ENCODE measurements around the gene INCENP. TPM values are rescaled to one million over a fixed set of nuclear protein-coding genes. Genes with fewer than 3 reads are reported as not detected.
"Not testable (repeated sequence)": the region's sequence is repeated elsewhere in the genome, so short reads cannot be mapped to it uniquely, and the experiment has no call there.

INCENP gene
- polyA plus RNA-seq = 1 to 10 TPM; 3.6 to 4.3 (median 4.0) TPM

- WGBS, 3 donors = 0% methylated on average over 39 of the region's 39 CpGs
- H3K27ac ChIP-seq (ENCODE audit: low read depth, low read length) = no peak within 1 kb of the TSS
Measured at GRCh38 chr11:62123669-62124185, at the start of gene INCENP. INCENP (plus strand) TSS chr11:62124011; CDS start chr11:62128162, 4,151 bp downstream.

- 90 to 97% (median 95%) methylated on average over 2 of the region's 2 CpGs for WGBS, 3 donors
- H3K27ac ChIP-seq (ENCODE audit: low read depth, low read length) = no peak overlapping the region
Measured at GRCh38 chr11:62075438-62075837, 48.4 kb upstream of the INCENP start.

- no peak overlapping the region for H3K27ac ChIP-seq (ENCODE audit: low read depth, low read length)
- WGBS, 3 donors = 87 to 91% (median 87%) methylated on average over 3 of the region's 3 CpGs
Measured at GRCh38 chr11:62077132-62077531, 46.7 kb upstream of the INCENP start.

DNA sequence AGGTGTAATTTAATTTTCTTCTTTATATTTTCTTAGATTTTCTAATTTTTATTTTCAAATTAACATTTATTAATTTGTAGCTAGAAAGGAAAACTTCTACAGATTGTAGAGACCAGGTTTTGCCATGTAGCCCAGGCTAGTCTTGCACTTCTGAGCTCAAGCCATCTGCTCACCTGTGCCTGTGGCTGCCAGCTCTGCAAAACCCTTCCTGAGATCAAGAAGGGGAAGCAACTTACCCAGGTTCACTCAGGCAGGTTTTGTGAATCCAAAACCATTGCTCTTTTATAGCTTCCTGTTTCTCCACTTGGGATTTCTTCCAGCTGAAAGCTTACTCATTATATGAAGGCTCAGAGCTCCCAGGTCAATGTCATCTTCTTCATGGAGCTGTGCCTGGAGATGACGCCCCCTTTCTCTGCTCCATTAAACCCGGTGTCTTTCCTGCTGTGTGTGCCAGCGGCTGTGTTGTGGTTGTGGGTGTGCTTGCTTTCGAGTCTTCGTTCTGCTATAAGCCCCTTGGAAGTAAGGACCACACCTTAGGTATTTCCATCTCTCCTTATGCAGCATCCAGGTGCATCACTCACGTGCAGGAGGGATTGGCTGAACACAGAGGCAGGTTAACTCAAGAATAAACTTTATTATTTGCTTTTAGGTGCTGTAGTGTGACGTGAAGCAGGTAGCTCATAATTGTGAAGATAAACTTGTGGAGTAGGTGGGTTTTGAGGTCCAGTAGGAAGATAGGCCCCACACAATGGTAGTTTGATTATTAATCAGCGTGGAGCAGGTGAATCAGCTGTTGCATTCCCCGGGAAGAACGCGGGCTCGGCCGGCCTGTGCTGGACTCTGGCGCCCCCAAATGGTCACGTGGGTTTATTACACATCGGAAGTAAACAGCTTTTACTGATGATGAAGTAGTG is 42.2 kb upstream of the INCENP start:
- H3K27ac ChIP-seq (ENCODE audit: low read depth, low read length) = no peak overlapping the region
- 7 to 17% (median 11%) methylated on average over 16 of the region's 16 CpGs for WGBS, 3 donors

DNA sequence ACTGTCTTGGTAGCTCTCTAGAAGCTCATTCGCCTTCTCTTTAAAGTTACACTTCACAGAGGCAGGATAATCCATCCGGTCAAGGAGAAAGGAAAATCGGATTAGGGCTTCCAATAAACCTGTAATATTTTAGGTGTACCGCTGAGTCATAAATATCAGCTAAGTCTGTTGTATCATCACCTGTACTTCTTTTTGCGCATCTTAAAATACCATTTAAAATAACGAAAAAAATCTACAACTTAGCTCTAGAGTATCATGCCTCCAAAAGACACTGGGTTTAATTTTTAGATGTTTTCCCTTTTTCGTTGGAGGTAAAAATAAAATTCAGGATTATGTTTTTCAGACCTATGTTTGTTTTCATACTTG is 41.5 kb upstream of the INCENP start:
- H3K27ac ChIP-seq (ENCODE audit: low read depth, low read length) = no peak overlapping the region
- 31 to 39% (median 39%) methylated on average over 7 of the region's 7 CpGs for WGBS, 3 donors

DNA sequence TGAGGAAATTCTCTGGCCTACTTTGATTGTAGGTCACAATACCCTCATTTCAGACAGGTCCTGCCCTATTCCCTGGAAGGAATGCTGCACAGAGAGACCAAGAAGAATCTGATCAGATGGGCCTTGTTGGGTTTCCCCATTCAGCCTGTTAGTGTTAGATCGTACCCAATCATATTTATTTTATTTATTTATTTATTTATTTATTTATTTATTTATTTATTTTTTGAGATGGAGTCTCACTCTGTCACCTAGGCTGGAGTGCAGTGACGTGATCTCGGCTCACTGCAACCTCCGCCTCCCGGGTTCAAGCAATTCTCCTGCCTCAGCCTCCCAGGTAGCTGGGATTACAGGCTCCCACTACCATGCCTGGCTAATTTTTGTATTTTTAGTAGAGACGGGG is 39.0 kb upstream of the INCENP start:
- H3K27ac ChIP-seq (ENCODE audit: low read depth, low read length) = not testable (repeated sequence)
- 92 to 94% (median 92%) methylated on average over 6 of the region's 6 CpGs for WGBS, 3 donors

- no peak overlapping the region for H3K27ac ChIP-seq (ENCODE audit: low read depth, low read length)
- WGBS, 3 donors = 92 to 93% (median 92%) methylated on average over 1 of the region's 1 CpG
Measured at GRCh38 chr11:62087694-62088093, 36.1 kb upstream of the INCENP start.

DNA sequence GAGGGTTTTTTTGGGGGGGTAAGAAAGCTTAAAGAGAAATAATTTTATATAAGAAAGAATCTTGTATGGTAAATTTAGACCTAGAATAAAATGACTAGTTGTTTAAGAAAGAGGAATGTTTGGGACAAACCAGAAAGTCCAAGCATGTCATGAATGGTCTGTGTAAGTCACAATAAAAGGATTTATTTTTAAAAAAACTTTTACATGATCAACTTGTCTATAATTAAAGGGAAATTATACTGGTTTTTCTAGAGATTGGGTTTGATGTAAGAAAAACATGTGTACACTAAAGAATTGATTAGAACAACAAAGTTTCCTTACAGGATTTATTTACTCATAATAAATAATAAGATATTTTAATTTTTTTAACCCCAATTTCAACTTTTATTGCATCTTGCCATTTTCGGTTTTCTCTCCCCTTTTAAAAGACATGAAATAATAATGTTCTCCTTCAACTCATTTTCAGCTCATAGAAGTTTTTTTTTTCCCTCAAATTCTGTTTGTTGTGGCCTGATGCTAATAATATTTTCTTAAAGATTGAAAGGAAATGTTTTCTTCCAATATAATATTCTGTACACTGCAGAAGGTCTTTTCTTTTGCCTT is 35.4 kb upstream of the INCENP start:
- WGBS, 3 donors = 24 to 54% (median 47%) methylated on average over 1 of the region's 1 CpG
- no peak overlapping the region for H3K27ac ChIP-seq (ENCODE audit: low read depth, low read length)

DNA sequence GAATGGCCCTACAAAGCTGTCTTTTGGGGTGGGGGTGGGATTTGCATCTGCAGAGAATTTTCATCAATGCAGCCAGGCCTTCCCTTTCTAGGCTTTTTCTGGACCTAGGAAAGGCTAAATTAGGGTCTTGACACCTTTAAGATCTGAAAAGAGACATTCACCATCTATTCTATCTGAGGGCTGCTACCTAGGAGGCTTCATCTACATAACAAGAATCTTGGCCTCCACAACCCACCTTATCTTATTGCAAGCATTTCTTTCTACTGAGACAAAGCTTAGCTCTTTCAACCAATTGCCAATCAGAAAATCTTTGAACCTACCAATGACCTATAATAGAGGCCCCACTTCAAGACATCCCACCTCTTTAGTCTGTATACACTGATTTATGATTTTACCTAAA is 20.7 kb upstream of the INCENP start:
- no peak overlapping the region for H3K27ac ChIP-seq (ENCODE audit: low read depth, low read length)

GRCh38 chr11:62103986-62104385 is 19.8 kb upstream of the INCENP start:
- WGBS, 3 donors = 51 to 61% (median 59%) methylated on average over 3 of the region's 3 CpGs
- H3K27ac ChIP-seq (ENCODE audit: low read depth, low read length) = no peak overlapping the region

DNA sequence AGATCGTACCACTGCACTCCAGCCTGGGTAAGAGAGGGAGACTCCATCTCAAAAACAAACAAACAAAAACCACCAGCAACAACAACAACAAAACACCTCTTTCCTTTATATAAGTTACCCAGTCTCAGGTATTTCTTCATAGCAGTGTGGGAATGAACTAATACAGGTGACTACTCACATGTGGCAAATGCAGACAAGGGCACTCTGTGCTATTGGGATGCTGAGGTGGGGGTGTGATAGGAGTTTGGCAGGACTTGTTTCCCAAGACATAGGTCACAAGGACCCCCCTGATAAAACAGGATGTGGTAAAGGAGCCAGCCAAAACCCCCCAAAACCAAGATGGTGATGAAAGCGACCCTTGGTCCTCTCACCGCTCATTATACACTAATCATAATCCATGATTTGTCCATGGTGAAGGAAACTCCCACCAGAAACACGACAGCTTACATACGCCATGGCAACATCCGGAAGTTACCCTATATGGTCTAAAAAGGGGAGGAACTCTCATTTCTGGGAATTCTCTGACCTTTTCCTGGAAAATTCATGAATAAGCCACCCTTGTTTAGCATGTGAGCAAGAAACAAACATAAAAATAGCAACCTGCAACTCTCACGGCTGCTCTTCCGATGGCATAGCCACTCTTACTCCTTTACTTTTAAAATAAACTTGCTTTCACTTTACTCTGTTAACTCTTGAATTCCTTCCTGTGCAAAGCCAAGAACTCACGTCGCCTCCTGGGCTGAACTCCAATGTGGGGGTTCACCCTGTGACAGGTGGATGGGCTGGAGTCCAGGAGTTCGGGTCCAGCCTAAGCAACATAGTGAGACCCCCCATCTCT is 18.8 kb upstream of the INCENP start:
- H3K27ac ChIP-seq (ENCODE audit: low read depth, low read length) = no peak overlapping the region
- WGBS, 3 donors = 15 to 47% (median 18%) methylated on average over 11 of the region's 11 CpGs

DNA sequence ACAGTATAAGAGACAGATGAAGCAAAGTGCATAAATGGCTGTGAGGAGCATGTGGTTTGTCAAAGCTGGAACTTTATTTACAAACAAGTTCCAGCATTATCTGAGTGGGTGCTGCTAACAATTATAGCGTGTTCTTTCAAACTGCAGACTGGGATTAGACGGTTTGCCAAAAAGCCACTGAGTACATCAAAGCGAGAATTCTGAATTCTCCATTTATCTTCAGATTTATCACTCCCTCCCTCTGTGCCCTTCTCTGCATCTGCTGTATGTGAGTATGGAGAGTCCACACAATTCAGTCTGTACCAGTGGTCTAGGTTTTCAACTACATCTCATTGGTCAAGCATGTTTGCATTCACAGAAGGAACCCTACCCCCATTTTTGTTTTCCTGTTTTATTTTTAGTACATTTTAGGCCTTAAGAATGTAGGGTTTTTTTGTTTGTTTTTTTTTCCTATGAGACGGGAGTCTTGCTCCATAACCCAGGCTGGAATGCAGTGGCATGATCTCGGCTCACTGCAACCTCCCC is 18.1 kb upstream of the INCENP start:
- 37 to 52% (median 37%) methylated on average over 5 of the region's 5 CpGs for WGBS, 3 donors
- no peak overlapping the region for H3K27ac ChIP-seq (ENCODE audit: low read depth, low read length)

DNA sequence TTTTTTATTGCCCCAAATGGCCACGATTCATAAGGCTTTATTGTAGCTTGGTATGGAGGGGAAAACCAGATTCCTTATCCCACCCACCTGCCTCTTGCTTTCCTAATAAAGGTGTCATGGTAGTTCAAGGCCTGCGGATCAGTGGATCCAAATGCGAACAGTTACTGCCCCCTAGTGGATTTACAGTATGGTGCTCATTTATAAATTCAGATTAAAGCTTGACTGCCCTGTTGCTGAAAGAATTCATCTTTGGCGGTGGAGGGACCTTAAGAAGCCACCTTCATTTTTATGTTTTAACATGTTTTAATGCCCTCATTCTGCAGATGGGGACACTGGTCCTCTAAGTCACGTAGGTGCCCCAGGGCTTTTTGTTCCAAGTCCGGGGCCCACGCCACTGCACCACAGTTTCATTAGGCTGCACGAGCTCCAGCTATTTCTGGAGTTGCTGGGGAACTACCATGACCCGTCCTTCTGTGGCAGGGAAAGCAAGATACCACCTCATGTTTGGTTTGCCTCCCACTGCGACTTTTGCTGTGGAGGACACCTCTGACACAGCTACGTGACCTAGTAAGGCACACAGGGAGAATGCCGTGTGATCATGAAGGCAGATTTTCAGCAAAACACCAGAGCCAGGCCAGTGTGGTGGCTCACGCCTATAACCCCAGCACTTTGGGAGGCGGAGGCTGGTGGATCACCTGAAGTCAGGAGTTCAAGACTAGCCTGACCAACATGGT is 15.6 kb upstream of the INCENP start:
- 39 to 46% (median 44%) methylated on average over 14 of the region's 14 CpGs for WGBS, 3 donors
- no peak overlapping the region for H3K27ac ChIP-seq (ENCODE audit: low read depth, low read length)

DNA sequence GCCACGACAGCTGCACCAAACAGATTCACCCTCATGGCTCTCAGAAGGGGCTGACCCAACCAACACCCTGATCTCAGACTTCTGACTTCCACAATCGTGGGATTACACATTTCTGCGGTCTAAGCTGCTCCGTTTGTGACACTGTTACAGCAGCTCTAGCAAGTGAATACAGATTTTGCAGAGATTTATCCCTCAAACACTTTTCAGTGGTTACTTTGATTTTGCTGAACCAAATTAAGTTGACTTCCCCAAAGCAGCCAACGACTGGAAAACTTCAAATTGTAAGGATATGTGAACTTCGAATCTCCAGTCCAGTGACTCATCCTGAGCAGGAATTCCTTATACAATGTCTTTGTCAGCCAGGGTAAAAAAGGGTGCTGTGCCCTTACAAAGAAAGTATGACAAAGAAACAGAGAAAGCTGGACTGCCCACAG is 14.8 kb upstream of the INCENP start:
- no peak overlapping the region for H3K27ac ChIP-seq (ENCODE audit: low read depth, low read length)
- 54 to 71% (median 56%) methylated on average over 6 of the region's 6 CpGs for WGBS, 3 donors

DNA sequence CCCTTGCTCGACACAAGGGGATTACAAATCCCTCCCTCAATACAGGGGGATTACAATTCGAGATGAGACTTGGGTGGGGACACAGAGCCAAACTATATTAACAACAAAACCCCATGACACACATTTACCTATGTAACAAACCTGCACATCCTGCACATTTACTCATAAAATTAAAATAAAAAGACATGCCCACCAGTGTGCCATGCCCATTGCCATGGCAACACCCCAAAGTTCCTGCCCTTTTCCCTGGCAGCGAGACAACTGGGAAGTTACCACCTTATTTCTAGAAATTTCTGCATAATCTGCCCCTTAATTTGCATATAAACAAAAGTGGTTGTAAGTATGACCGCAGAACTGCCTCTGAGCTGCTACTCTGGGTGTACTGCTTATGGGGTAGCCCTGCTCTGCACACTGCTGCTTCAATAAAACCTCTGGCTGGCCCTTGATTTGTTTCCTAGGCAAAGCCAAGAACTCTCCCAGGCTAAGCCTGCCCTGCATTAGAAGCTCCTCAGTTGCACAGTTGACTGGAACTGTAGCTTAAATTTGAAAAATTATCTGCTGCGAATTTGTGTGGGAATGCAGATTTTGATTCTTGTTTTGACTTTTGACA is 8.6 kb upstream of the INCENP start:
- H3K27ac ChIP-seq (ENCODE audit: low read depth, low read length) = no peak overlapping the region
- WGBS, 3 donors = 74 to 77% (median 76%) methylated on average over 5 of the region's 5 CpGs

- H3K27ac ChIP-seq (ENCODE audit: low read depth, low read length) = no peak overlapping the region
- WGBS, 3 donors = 28 to 71% (median 62%) methylated on average over 2 of the region's 2 CpGs
Measured at GRCh38 chr11:62116451-62116850, 7.4 kb upstream of the INCENP start.

DNA sequence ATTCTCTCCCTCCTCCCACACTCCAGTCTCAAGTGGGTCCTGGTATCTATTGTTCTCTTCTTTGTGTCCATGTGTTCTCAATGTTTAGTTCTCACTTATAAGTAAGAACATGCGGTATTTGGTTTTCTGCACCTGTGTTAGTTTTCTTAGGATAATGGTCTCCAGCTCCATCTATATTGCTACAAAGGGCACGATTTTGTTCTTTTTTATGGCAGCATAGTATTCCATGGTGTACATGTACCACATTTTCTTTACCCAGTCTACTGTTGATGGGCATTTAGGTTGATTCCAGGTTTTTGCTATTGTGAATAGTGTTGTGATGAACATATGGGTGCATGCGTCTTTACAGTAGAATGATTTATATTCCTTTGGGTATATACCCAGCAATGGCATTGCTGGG is 4.2 kb upstream of the INCENP start:
- H3K27ac ChIP-seq (ENCODE audit: low read depth, low read length) = no peak overlapping the region
- WGBS, 3 donors = 66 to 87% (median 82%) methylated on average over 3 of the region's 3 CpGs

DNA sequence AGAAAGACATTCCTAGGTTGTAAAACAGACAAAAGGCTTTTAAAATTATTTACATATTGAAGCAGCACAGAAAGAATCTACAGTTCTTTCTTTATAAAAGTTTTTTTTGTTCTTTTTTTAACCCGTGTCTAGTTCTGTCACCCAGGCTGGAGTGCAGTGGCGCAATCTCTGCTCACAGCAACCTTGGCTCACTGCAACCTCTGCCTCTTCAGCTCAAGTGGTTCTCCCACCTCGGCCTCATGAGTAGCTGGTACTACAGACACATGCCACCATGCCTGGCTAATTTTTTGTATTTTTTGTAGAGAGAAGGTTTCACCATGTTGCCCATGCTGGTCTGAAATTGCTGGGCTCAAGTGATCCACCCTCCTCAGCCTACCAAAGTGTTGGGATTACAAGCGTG is 3.8 kb upstream of the INCENP start:
- no peak overlapping the region for H3K27ac ChIP-seq (ENCODE audit: low read depth, low read length)
- WGBS, 3 donors = 66 to 77% (median 71%) methylated on average over 4 of the region's 4 CpGs
